ENCODE results near the gene NLRP1. TPM values are rescaled to one million over a fixed set of nuclear protein-coding genes. Genes with fewer than 3 reads are reported as not detected.

NLRP1 gene
- total RNA-seq, 4 donors from 2014 or later: 3.6 to 7.7 (median 6.9) TPM

DNA sequence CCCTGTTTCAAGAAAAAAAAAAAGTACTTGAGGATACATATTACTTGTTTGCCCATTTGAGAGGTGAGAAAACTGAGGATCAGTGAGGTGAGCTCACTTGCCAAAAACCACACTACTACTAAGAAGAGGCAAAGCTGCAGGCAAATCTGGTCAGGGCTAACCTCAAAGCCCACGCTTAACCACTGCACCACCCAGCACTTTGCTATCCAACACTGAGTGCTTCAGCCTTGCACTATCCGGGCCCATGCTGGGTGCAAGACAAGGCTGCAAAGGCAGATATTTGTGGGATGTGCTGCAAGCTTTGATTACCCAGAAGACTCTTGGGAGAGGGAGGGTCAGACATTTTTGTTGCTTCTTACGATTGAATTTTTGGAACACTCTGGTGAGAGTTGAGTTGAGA, 23.6 kb upstream of the NLRP1 start:
- Histone ChIP-seq H3K27ac (no peak overlapping the region), H3K36me3 (no peaks in the 10 kb centered on the region), H3K4me1 (no peaks in the 10 kb centered on the region), H3K4me3 (no peak overlapping the region), H3K27me3 (peaks cover 0 to 13% (median 0%) of the 10 kb centered on the region in 3 donors), H3K9me3 (no peaks in the 10 kb centered on the region)
- intact Hi-C loops (cut with DNase I; ENCODE audit: low total_unique reads): no loop called here
- DNase-seq: no peak
- TF ChIP-seq POLR2A (IDR thresholded peaks at IDR 0.05): no peak
- TF ChIP-seq, protein P1, sequence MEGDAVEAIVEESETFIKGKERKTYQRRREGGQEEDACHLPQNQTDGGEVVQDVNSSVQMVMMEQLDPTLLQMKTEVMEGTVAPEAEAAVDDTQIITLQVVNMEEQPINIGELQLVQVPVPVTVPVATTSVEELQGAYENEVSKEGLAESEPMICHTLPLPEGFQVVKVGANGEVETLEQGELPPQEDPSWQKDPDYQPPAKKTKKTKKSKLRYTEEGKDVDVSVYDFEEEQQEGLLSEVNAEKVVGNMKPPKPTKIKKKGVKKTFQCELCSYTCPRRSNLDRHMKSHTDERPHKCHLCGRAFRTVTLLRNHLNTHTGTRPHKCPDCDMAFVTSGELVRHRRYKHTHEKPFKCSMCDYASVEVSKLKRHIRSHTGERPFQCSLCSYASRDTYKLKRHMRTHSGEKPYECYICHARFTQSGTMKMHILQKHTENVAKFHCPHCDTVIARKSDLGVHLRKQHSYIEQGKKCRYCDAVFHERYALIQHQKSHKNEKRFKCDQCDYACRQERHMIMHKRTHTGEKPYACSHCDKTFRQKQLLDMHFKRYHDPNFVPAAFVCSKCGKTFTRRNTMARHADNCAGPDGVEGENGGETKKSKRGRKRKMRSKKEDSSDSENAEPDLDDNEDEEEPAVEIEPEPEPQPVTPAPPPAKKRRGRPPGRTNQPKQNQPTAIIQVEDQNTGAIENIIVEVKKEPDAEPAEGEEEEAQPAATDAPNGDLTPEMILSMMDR (IDR thresholded peaks at IDR 0.05 in 4 of 5, conservative IDR thresholded peaks at IDR 0.05 in 1 of 5): no peak
- ATAC-seq: no peak
- in situ Hi-C loops (cut with MboI; ENCODE audit: low sequenced_read_pairs in 4 of 4): no loop called here

GRCh38 chr17:5605452-5605851, 21.1 kb upstream of the NLRP1 start:
- H3K27me3 ChIP-seq: peaks cover 0 to 21% (median 2%) of the 10 kb centered on the region in 3 donors
- TF ChIP-seq, protein P1 (IDR thresholded peaks at IDR 0.05 in 4 of 5, conservative IDR thresholded peaks at IDR 0.05 in 1 of 5): no peak
- TF ChIP-seq POLR2A (IDR thresholded peaks at IDR 0.05): no peak
- no peak for DNase-seq
- intact Hi-C loops (cut with DNase I; ENCODE audit: low total_unique reads) (no loop called here), in situ Hi-C loops (cut with MboI; ENCODE audit: low sequenced_read_pairs in 4 of 4) (no loop called here)
- H3K4me1 ChIP-seq: no peaks in the 10 kb centered on the region
- H3K36me3 ChIP-seq: no peaks in the 10 kb centered on the region
- H3K4me3 ChIP-seq: no peak overlapping the region
- H3K27ac ChIP-seq: no peak overlapping the region
- no peaks in the 10 kb centered on the region for H3K9me3 ChIP-seq
- ATAC-seq: no peak

DNA sequence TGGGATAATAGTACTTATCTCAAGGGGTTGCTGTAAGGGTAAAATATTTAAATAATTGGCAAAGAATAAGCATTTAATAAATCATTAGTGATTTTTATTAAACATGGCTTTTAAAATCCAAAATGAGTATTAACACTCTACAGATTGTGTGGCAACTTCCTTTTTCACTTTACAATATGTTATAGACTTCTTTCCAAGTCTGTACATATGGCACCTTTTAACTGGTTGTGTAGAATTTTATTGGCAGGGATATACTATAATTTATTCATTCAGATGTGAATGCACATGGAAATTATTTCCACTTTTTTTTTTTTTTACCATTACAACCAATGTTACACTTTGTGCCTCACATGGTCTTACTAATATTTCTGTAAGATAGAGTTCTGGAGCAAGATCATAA, 15.7 kb upstream of the NLRP1 start:
- Histone ChIP-seq H3K4me1 (no peaks in the 10 kb centered on the region), H3K36me3 (no peaks in the 10 kb centered on the region), H3K4me3 (no peak overlapping the region), H3K9me3 (no peaks in the 10 kb centered on the region), H3K27ac (no peak overlapping the region), H3K27me3 (peaks cover 0 to 45% (median 22%) of the 10 kb centered on the region in 3 donors)
- intact Hi-C loops (cut with DNase I; ENCODE audit: low total_unique reads): no loop called here
- TF ChIP-seq, protein P1 (IDR thresholded peaks at IDR 0.05 in 4 of 5, conservative IDR thresholded peaks at IDR 0.05 in 1 of 5): no peak
- no peak for TF ChIP-seq POLR2A (IDR thresholded peaks at IDR 0.05)
- ATAC-seq (no peak), DNase-seq (no peak)
- in situ Hi-C loops (cut with MboI; ENCODE audit: low sequenced_read_pairs in 4 of 4): no loop called here

GRCh38 chr17:5598457-5598856, 14.1 kb upstream of the NLRP1 start:
- in situ Hi-C loops (cut with MboI; ENCODE audit: low sequenced_read_pairs in 4 of 4) (loop anchor here (5.0 to 25.0 kb wide), 4 partner anchors 106 to 464 kb away; partner anchors contain the start of gene WSCD1 (in 2 of the 4)), intact Hi-C loops (cut with DNase I; ENCODE audit: low total_unique reads) (no loop called here)
- no peak overlapping the region for H3K4me3 ChIP-seq
- DNase-seq (no peak), ATAC-seq (no peak)
- H3K27me3 ChIP-seq: peaks cover 0 to 42% (median 22%) of the 10 kb centered on the region in 3 donors
- TF ChIP-seq, protein P1 (IDR thresholded peaks at IDR 0.05 in 4 of 5, conservative IDR thresholded peaks at IDR 0.05 in 1 of 5): no peak
- TF ChIP-seq POLR2A (IDR thresholded peaks at IDR 0.05): no peak
- no peak overlapping the region for H3K27ac ChIP-seq
- no peaks in the 10 kb centered on the region for H3K36me3 ChIP-seq
- H3K4me1 ChIP-seq: no peaks in the 10 kb centered on the region
- no peaks in the 10 kb centered on the region for H3K9me3 ChIP-seq

DNA sequence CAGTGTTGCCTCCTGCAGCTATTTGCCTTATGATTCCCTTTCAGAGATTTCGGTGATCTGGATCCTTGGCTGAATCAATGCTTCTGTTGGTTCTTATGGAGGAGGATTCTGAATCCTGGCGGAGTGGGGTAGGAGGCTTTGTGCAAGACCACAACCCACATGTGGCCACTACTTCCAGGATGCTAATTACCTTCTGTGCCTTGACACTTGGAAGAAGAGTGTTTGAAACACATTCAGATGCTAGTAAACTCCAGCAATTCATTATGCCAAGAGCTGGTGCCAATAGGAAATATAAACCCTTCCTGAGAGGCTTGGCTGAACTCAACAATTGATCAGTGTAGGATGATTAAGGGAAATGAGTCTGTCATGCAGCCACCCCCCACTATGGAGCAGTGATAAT, 12.1 kb upstream of the NLRP1 start:
- no peaks in the 10 kb centered on the region for H3K4me1 ChIP-seq
- no peaks in the 10 kb centered on the region for H3K9me3 ChIP-seq
- in situ Hi-C loops (cut with MboI; ENCODE audit: low sequenced_read_pairs in 4 of 4): loop anchor here (5.0 to 25.0 kb wide), 4 partner anchors 108 to 466 kb away; partner anchors contain the start of gene WSCD1 (in 2 of the 4)
- no peaks in the 10 kb centered on the region for H3K36me3 ChIP-seq
- H3K27me3 ChIP-seq: peaks cover 0 to 37% (median 22%) of the 10 kb centered on the region in 3 donors
- TF ChIP-seq, protein P1 (IDR thresholded peaks at IDR 0.05 in 4 of 5, conservative IDR thresholded peaks at IDR 0.05 in 1 of 5): no peak
- no peak for TF ChIP-seq POLR2A (IDR thresholded peaks at IDR 0.05)
- ATAC-seq (no peak), DNase-seq (no peak)
- H3K4me3 ChIP-seq: no peak overlapping the region
- H3K27ac ChIP-seq: no peak overlapping the region
- intact Hi-C loops (cut with DNase I; ENCODE audit: low total_unique reads): no loop called here
